ENCODE measurements around the gene ACOT13.
A peak's percentile ranks its signal among the peaks of the same experiment; 100 is the strongest.
"Not testable (repeated sequence)": the region's sequence is repeated elsewhere in the genome, so short reads cannot be mapped to it uniquely, and the experiment has no call there.

The ACOT13 gene

GRCh38 chr6:24666641-24667377, at the start of gene ACOT13, which contains the start of gene TDP2:
ACOT13 (plus strand) TSS chr6:24667077; CDS start chr6:24667264, 187 bp downstream.
TDP2 (minus strand) TSS chr6:24666899; CDS start chr6:24666862, 37 bp downstream.
- peak; percentile 98 for DNase-seq (ENCODE audit: low spot score)

- no peak for DNase-seq (ENCODE audit: low spot score)
Measured at GRCh38 chr6:24619661-24620060, 47.2 kb upstream of the ACOT13 start.

DNA sequence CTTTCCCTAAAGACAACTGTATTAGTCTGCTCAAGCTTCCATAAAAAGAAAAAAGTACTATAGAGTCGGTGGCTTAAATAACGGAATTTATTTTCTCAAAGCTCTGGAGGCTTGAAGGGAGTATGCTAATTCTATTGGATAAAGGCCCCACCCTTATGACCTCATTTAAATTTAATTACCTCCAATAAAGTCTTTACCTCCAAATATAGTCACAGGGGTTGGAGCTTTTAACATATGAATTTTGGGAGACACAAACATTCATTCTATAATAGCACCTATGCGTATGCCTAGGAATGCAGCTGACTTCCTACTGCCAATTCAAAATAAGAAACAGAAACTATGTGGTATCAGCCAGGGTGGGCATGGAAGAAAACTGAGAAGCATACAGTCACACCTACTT, 46.2 kb upstream of the ACOT13 start:
- DNase-seq (ENCODE audit: low spot score) = no peak

DNA sequence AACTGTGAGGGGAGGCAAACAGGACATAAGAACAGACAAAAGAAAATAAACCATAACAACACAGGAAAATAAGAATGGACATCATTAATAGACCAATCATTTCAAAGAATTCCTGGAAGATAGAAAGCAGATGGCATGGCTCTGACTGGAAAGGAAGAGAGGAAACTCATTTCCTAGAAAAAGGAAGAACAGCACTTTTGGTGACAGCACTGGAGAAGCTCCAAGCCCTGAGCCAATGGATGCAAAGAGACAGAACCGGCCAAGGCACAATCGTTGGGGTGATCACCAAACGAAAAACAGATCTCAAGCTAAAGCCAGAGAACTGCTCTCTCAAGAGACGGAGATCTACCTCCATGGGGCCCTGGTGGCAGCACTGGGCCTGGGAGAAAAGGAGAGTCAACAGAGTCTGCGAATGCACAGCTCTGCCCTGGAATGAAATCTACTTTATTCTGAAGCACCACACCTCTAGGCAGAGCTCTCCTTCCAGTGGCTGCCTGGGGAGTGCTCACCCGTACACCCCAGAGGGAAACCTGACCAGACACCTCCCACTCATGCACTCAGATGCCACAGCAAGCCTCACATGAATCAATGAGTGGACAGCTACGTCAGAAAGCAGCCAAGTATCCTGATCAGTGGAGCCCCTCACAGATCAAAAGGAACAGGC, 45.1 kb upstream of the ACOT13 start:
- DNase-seq (ENCODE audit: low spot score) = no peak

DNA sequence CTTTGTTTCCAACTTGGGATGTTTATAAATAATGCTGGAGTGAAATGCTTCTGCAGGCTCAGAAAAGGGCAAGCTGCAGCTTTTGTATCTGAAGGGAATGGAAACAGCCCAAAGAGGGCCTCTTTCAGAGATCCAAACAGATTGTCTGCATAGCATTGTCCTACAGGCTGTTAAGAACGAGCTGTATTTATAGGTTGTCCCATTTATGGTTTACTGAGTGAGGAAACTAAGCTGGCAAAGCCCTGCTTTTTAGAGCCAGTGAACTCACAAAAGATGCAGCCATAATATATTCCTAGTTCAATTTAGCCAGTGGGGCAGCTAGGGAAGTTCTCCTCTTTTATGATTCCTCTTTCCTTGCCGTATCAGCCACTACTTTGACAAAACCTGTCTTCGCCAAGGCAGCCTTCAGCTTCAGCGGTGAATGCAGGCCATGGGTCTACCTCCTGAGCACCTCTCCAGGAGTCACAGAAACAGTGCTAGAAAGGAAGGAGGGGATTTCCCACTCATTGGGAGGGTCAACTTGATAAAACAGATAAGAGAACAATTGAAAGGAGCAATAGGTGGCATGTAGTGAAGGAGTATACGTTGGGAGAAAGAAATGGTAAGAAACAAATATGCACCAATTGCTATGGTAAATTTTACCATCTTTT, 35.9 kb upstream of the ACOT13 start:
- DNase-seq (ENCODE audit: low spot score) = no peak

DNA sequence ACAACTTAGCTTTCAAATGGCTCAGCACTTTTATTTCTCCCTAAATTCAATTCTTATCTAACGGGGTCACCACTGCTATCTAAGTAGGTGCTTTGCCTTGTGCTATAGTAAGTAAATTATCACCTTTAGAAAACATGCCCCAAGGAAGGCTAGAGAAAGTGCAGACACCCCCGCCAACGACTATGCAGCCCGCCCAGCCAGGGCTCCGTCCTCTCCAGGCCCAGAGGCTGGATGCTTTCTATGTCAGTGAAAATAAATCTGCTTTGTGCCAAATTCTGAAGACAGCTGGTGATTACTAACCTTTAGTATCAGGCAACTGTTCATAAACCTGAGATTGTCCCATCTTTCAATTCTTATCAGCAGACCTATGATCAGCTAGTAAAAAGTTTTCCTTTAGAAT, 35.2 kb upstream of the ACOT13 start:
- DNase-seq (ENCODE audit: low spot score) = no peak

GRCh38 chr6:24632573-24632972, 34.3 kb upstream of the ACOT13 start:
- no peak for DNase-seq (ENCODE audit: low spot score)

DNA sequence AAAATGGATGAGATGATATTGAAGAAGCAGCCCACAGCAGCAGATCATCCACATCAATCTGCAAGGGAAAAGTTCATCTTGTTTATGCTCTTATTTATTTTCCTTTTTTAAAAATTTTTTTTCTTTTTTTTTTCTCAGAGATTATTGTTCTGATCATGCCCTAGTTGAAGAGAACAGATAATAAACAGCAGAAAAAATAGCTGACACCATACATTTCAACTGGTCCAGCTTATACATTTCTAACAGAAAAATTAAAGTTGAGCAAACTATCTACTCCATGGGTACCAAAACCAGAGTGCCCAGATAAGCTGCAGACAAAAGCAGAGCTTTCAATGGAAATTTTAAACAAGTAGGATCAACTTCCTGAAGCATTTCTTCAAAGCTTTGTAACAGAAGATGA, 30.2 kb upstream of the ACOT13 start:
- no peak for DNase-seq (ENCODE audit: low spot score)

DNA sequence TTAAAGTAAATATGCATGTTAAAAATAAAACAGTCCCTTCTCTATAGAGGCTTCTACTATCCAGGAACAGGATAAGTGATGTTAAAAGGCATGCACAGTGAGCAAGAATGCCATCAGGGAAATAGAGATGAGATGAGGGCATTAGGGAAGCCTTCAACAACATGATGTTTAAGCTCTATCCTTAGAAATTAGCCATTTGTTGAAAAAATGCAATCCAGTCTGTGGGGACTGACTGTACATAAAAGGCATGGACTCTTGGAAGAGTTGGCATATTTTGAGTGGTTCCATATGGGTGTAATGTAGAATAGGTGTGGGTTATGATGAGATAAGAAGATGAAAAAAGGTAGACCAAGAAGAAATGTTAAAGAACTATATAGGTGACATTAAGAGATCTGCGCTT, 26.7 kb upstream of the ACOT13 start:
- DNase-seq (ENCODE audit: low spot score) = no peak

DNA sequence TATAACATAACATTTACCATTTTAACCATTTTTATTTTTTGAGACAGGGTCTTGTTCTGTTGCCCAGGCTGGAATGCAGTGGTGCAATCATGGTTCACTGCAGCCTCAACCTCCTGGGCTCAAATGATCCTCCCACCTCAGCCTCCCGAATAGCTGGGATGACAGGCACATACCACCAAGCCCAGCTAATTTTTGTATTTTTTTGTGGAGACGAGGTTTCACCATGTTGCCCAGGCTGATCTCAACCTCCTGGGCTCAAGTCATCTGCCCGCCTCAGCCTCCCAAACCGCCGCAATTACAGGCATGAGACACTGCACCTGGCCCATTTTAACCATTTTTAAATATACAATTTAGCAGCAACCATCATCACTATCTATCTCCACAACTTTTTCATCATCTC, 26.2 kb upstream of the ACOT13 start:
- not testable (repeated sequence) for DNase-seq (ENCODE audit: low spot score)

- no peak for DNase-seq (ENCODE audit: low spot score)
Measured at GRCh38 chr6:24642061-24642460, 24.8 kb upstream of the ACOT13 start.

DNA sequence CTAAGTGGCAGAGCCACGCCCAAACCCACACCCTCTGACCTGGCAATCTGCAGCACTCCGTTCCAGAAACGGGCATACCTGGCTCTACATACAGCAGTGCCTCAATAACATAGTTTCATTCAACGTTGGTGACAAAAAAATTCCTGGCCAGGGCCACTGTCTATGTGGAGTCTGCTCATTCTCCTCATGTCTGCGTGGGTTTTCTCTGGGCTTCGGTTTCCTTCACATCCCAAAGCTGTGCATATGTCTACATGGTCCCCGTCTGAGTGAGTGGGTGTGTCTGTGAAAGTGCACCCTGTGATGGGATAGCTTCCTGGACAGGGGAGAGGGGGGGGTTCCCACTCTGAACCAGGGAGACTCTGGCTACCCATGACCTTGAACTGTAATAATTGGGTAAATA, 23.0 kb upstream of the ACOT13 start:
- DNase-seq (ENCODE audit: low spot score) = no peak

- no peak for DNase-seq (ENCODE audit: low spot score)
Measured at GRCh38 chr6:24644377-24644776, 22.5 kb upstream of the ACOT13 start.

GRCh38 chr6:24646771-24647170, 20.1 kb upstream of the ACOT13 start:
- DNase-seq (ENCODE audit: low spot score) = no peak

DNA sequence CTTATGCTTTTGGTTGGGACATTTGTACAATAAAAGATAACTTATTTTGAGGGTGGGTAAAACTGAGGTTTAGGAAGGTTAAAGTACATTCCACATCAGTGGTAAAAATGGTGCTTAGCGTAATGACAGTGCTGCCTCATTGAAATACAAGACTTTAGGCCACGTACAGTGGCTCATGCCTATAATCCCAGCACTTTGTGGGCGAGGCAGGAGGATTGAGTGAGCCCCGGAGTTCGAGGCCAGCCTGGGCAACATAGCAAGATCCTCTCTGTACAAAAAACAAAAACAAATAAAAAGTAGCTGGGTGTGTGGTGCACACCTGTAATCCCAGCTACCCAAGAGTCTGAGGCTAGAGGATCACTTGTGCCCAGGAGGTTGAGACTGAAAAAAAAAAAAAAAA, 18.6 kb upstream of the ACOT13 start:
- DNase-seq (ENCODE audit: low spot score) = no peak

- no peak for DNase-seq (ENCODE audit: low spot score)
Measured at GRCh38 chr6:24649691-24650090, 17.2 kb upstream of the ACOT13 start.

- no peak for DNase-seq (ENCODE audit: low spot score)
Measured at GRCh38 chr6:24650365-24650764, 16.5 kb upstream of the ACOT13 start.

GRCh38 chr6:24655215-24655614, 11.7 kb upstream of the ACOT13 start:
- DNase-seq (ENCODE audit: low spot score) = no peak

GRCh38 chr6:24658573-24659560, 8.0 kb upstream of the ACOT13 start:
- DNase-seq (ENCODE audit: low spot score) = no peak

GRCh38 chr6:24659561-24659960, 7.3 kb upstream of the ACOT13 start:
- no peak for DNase-seq (ENCODE audit: low spot score)

DNA sequence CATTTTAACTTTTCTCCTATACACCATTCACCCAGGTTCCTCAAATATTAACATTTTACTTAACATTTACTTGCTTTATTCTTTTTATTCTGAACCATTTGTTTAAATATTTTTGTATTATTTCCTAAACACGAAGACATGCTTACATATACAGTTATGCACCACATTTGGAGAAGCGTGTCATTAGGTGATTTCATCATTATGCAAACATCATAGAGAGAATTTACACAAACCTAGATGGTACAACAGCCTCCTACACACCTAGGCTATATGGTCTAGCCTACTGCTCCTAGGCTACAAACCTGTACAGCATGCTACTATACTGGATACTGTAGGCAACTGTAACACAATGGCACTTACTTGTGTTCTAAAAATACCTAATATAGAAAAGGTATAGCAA, 6.8 kb upstream of the ACOT13 start:
- DNase-seq (ENCODE audit: low spot score) = no peak

DNA sequence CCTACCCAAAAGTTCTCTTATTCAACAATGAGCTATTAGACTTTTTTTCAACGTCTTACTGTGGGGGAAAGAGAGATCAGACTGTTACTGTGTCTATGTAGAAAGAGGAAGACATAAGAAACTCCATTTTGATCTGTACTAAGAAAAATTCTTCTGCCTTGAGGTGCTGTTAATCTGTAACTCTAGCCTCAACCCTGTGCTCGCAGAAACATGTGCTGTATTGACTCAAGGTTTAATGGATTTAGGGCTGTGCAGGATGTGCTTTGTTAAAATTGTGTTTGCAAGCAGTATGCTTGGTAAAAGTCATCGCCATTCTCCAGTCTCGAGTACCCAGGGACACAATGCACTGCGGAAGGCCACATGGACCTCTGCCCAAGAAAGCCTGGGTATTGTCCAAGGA, 5.1 kb upstream of the ACOT13 start:
- not testable (repeated sequence) for DNase-seq (ENCODE audit: low spot score)

All from COLO829 (cell line).